Activated CD8-positive, alpha-beta memory T cell treated with anti-CD3 and anti-CD28 coated beads, Interleukin-2, amount 50 U/mL, for 24 hours (primary cell): ENCODE measurements around the gene ZNF775.

ENCODE experiments used
- DNase-seq: peaks from one replicate; pipeline ENCODE4 v3.0.0-alpha.2; 2020; ENCODE audit errors: extremely low read depth

The ZNF775 gene

GRCh38 chr7:150441524-150441923 is 62.4 kb downstream of the ZNF775 start:
- no peak for DNase-seq

GRCh38 chr7:150442811-150443210 is 63.7 kb downstream of the ZNF775 start:
- DNase-seq, result no peak

GRCh38 chr7:150443793-150444540 is 64.8 kb downstream of the ZNF775 start:
- DNase-seq, result no peak

GRCh38 chr7:150444674-150445365 is 65.7 kb downstream of the ZNF775 start:
- no peak for DNase-seq

- no peak for DNase-seq
Measured at GRCh38 chr7:150446288-150446938, 67.3 kb downstream of the ZNF775 start.
